Measurements from ENCODE around the gene STOM.

DNA sequence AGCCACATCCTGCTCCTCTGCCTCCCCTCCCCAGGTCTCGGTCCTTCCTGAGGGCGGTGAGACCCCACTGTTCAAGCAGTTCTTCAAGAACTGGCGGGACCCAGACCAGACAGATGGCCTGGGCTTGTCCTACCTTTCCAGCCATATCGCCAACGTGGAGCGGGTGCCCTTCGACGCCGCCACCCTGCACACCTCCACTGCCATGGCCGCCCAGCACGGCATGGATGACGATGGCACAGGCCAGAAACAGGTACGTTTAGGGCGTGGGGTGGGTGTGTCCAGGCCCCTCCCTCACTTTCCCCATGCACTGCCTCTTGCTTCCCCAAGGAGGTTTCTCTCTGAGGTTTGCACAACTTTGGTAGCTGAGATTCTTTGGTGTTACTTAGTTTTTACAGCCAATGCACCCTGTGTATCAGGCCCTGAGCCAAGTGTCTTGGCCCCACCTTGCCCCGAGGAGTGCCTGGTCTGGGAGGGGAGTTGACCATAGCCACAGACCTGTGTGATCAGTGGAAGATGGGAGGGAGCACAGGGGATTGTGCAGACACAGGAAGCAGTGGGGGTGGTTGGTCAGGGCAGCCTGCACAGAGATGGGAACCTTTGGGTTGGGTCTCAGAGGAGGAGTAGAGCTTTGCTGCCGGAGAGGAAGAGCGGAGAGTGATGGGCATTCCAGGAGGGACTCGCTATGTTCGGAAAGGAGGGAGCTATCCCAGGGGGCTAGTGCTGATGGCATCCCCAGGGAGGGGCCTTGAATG, 51.2 kb downstream of the STOM start:
- TF ChIP-seq, protein P1, sequence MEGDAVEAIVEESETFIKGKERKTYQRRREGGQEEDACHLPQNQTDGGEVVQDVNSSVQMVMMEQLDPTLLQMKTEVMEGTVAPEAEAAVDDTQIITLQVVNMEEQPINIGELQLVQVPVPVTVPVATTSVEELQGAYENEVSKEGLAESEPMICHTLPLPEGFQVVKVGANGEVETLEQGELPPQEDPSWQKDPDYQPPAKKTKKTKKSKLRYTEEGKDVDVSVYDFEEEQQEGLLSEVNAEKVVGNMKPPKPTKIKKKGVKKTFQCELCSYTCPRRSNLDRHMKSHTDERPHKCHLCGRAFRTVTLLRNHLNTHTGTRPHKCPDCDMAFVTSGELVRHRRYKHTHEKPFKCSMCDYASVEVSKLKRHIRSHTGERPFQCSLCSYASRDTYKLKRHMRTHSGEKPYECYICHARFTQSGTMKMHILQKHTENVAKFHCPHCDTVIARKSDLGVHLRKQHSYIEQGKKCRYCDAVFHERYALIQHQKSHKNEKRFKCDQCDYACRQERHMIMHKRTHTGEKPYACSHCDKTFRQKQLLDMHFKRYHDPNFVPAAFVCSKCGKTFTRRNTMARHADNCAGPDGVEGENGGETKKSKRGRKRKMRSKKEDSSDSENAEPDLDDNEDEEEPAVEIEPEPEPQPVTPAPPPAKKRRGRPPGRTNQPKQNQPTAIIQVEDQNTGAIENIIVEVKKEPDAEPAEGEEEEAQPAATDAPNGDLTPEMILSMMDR (IDR thresholded peaks at IDR 0.05 in 2 of 3, conservative IDR thresholded peaks at IDR 0.05 in 1 of 3; ENCODE audit: borderline replicate concordance in 1 of 3, insufficient read depth in 1 of 3, low read depth in 2 of 3, low read length in 2 of 3) = no peak
- TF ChIP-seq POLR2A (IDR thresholded peaks at IDR 0.05; ENCODE audit: borderline replicate concordance, extremely low read depth, insufficient read depth, insufficient read length) (no peak), YY1 (IDR thresholded peaks at IDR 0.05; ENCODE audit: extremely low read depth, insufficient replicate concordance, low read depth, low read length) (no peak), JUND (IDR thresholded peaks at IDR 0.05) (no peak), POLR2AphosphoS5 (IDR thresholded peaks at IDR 0.05; ENCODE audit: low read depth, low read length) (no peak)
- TF ChIP-seq, protein P2, sequence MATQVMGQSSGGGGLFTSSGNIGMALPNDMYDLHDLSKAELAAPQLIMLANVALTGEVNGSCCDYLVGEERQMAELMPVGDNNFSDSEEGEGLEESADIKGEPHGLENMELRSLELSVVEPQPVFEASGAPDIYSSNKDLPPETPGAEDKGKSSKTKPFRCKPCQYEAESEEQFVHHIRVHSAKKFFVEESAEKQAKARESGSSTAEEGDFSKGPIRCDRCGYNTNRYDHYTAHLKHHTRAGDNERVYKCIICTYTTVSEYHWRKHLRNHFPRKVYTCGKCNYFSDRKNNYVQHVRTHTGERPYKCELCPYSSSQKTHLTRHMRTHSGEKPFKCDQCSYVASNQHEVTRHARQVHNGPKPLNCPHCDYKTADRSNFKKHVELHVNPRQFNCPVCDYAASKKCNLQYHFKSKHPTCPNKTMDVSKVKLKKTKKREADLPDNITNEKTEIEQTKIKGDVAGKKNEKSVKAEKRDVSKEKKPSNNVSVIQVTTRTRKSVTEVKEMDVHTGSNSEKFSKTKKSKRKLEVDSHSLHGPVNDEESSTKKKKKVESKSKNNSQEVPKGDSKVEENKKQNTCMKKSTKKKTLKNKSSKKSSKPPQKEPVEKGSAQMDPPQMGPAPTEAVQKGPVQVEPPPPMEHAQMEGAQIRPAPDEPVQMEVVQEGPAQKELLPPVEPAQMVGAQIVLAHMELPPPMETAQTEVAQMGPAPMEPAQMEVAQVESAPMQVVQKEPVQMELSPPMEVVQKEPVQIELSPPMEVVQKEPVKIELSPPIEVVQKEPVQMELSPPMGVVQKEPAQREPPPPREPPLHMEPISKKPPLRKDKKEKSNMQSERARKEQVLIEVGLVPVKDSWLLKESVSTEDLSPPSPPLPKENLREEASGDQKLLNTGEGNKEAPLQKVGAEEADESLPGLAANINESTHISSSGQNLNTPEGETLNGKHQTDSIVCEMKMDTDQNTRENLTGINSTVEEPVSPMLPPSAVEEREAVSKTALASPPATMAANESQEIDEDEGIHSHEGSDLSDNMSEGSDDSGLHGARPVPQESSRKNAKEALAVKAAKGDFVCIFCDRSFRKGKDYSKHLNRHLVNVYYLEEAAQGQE (IDR thresholded peaks at IDR 0.05; ENCODE audit: low read depth) = no peak
- TF ChIP-seq, protein P3, sequence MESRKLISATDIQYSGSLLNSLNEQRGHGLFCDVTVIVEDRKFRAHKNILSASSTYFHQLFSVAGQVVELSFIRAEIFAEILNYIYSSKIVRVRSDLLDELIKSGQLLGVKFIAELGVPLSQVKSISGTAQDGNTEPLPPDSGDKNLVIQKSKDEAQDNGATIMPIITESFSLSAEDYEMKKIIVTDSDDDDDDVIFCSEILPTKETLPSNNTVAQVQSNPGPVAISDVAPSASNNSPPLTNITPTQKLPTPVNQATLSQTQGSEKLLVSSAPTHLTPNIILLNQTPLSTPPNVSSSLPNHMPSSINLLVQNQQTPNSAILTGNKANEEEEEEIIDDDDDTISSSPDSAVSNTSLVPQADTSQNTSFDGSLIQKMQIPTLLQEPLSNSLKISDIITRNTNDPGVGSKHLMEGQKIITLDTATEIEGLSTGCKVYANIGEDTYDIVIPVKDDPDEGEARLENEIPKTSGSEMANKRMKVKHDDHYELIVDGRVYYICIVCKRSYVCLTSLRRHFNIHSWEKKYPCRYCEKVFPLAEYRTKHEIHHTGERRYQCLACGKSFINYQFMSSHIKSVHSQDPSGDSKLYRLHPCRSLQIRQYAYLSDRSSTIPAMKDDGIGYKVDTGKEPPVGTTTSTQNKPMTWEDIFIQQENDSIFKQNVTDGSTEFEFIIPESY (IDR thresholded peaks at IDR 0.05; ENCODE audit: extremely low read depth, insufficient replicate concordance, low read length) = no peak

Data from HCT116 (cell line).